ENCODE results near the gene LRCH3.
"Not testable (repeated sequence)": the region's sequence is repeated elsewhere in the genome, so short reads cannot be mapped to it uniquely, and the experiment has no call there.

Gene LRCH3

DNA sequence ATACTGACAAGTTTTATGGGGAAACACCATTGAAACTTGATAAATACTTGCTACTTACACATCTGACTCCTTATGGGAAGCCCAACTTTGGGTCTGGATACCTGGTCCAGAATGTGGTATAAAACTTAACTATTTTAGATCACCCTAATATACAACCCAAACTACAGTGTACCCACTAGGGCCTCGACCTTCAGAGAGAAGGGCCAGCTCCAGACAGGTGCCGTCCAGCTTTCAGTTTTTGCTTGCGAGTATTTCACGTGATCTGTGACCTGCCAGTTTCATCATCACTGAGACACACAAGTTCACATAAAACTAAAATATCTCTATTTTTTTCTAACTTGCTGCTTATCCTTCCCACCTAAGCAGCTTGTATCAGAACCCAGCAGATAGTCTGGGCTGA is 99.6 kb downstream of the LRCH3 start:
- Mint-ChIP-seq H3K9me3 (no peaks in the 10 kb centered on the region), H3K27me3 (ENCODE audit: low read depth) (no peaks in the 10 kb centered on the region), H3K27ac (no peak overlapping the region), H3K4me1 (ENCODE audit: low read depth) (no peaks in the 10 kb centered on the region), H3K4me3 (no peak overlapping the region), H3K36me3 (ENCODE audit: low read depth) (peaks cover 9% of the 10 kb centered on the region)
- no peak for DNase-seq (ENCODE audit: low spot score)

DNA sequence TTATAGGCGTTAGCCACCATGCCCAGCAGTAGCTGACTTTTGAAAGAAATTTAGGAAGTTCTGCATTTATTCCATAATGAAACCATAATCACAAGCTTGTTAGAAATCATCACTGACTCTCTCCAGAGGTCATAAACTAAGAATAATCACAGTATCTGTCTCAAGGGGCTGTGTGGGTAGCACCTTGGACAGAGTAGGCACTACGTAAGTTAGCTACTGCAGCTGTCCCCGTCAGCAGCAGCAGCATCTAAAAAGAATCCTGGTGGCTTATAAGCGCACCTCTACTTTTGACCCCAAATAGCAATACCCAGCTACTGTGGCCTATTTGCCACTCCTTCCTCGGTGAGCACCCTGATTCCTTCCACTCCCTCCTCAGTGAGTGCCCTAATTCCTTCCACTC is 101.1 kb downstream of the LRCH3 start:
- Mint-ChIP-seq H3K27me3 (ENCODE audit: low read depth) (no peaks in the 10 kb centered on the region), H3K4me3 (no peak overlapping the region)

GRCh38 chr3:197896421-197896820 is 105.4 kb downstream of the LRCH3 start:
- no peak for DNase-seq (ENCODE audit: low spot score)
- Mint-ChIP-seq H3K36me3 (ENCODE audit: low read depth) (no peaks in the 10 kb centered on the region), H3K4me3 (no peak overlapping the region), H3K4me1 (ENCODE audit: low read depth) (no peaks in the 10 kb centered on the region), H3K9me3 (no peaks in the 10 kb centered on the region), H3K27me3 (ENCODE audit: low read depth) (no peaks in the 10 kb centered on the region), H3K27ac (no peak overlapping the region)

More for the DNA sequence above, 101.1 kb downstream of the LRCH3 start:
- H3K36me3 Mint-ChIP-seq (ENCODE audit: low read depth): peaks cover 4% of the 10 kb centered on the region
- no peaks in the 10 kb centered on the region for H3K9me3 Mint-ChIP-seq
- no peaks in the 10 kb centered on the region for H3K4me1 Mint-ChIP-seq (ENCODE audit: low read depth)
- no peak overlapping the region for H3K27ac Mint-ChIP-seq
- DNase-seq (ENCODE audit: low spot score): no peak

DNA sequence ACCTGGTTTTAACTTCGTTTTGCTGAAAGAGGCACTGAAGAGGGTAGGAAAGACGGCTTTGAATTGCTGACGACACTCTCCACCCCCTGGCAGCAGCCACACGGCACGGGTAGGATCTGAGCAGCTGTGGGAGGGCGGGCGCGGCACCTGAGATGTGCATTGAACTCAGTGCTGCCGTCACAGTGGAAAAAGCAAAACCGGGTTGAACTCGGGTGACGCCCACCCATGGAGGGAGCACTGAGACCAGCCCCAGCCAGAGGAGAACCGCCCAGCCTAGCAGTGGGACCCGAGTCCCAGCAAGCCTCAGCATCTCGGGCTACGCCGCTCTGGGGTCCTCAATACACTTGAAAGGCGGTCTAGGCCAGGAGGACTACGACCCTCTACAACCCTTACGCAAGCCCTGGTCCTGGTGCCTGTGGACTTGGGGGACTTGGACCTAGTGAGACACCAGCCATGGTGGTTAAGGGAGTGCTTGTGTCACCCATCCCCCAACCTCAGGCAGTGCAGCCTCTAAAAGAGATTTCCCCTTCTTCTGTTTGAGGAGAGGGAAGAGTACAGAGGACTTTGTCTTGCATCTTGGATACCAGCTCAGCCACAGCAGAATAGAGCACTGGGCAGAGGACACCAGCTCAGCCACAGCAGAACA is 108.9 kb downstream of the LRCH3 start:
- H3K9me3 Mint-ChIP-seq: no peaks in the 10 kb centered on the region
- H3K4me1 Mint-ChIP-seq (ENCODE audit: low read depth): no peaks in the 10 kb centered on the region
- no peaks in the 10 kb centered on the region for H3K27me3 Mint-ChIP-seq (ENCODE audit: low read depth)
- H3K4me3 Mint-ChIP-seq: no peak overlapping the region
- no peak overlapping the region for H3K27ac Mint-ChIP-seq
- H3K36me3 Mint-ChIP-seq (ENCODE audit: low read depth): no peaks in the 10 kb centered on the region
- DNase-seq (ENCODE audit: low spot score): no peak

- Mint-ChIP-seq H3K36me3 (ENCODE audit: low read depth) (no peaks in the 10 kb centered on the region), H3K4me3 (no peak overlapping the region), H3K9me3 (no peaks in the 10 kb centered on the region), H3K4me1 (ENCODE audit: low read depth) (peaks cover 5% of the 10 kb centered on the region), H3K27me3 (ENCODE audit: low read depth) (no peaks in the 10 kb centered on the region), H3K27ac (no peak overlapping the region)
- DNase-seq (ENCODE audit: low spot score): no peak
Measured at GRCh38 chr3:197901626-197902025, 110.6 kb downstream of the LRCH3 start.

- H3K27ac Mint-ChIP-seq: no peak overlapping the region
- H3K4me3 Mint-ChIP-seq: no peak overlapping the region
- peaks cover 6% of the 10 kb centered on the region for H3K4me1 Mint-ChIP-seq (ENCODE audit: low read depth)
- H3K36me3 Mint-ChIP-seq (ENCODE audit: low read depth): no peaks in the 10 kb centered on the region
- DNase-seq (ENCODE audit: low spot score): peak; percentile 88
- H3K9me3 Mint-ChIP-seq: no peaks in the 10 kb centered on the region
- H3K27me3 Mint-ChIP-seq (ENCODE audit: low read depth): no peaks in the 10 kb centered on the region
Measured at GRCh38 chr3:197906023-197906849, 115.2 kb downstream of the LRCH3 start.

- Mint-ChIP-seq H3K36me3 (ENCODE audit: low read depth) (no peaks in the 10 kb centered on the region), H3K4me1 (ENCODE audit: low read depth) (peaks cover 6% of the 10 kb centered on the region), H3K27ac (peak overlapping the region; percentile 50), H3K27me3 (ENCODE audit: low read depth) (no peaks in the 10 kb centered on the region), H3K9me3 (no peaks in the 10 kb centered on the region), H3K4me3 (no peak overlapping the region)
- DNase-seq (ENCODE audit: low spot score): no peak
Measured at GRCh38 chr3:197906850-197907187, 115.8 kb downstream of the LRCH3 start.

DNA sequence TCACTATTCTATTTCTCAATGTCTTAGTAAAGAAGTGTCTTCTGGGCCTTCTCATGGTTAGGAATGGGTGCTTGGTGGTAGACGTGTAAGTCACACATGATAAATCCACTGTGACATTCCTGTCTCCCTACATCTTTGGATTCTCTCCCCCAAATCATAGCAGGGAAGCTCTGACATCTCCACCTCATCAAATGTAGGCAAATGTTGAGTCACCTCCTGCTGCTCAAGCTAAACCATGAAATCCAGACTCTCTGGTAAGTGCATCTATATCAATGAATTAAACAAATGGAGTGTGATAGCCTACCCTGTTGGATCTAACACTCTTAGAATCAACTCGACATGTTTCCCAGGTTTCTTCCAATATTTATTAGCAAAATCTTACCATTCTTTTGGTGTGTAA is 116.1 kb downstream of the LRCH3 start:
- Mint-ChIP-seq H3K4me3 (no peak overlapping the region), H3K9me3 (no peaks in the 10 kb centered on the region), H3K27me3 (ENCODE audit: low read depth) (no peaks in the 10 kb centered on the region), H3K4me1 (ENCODE audit: low read depth) (peaks cover 6% of the 10 kb centered on the region), H3K36me3 (ENCODE audit: low read depth) (no peaks in the 10 kb centered on the region), H3K27ac (no peak overlapping the region)
- DNase-seq (ENCODE audit: low spot score): no peak

GRCh38 chr3:197908550-197908949 is 117.5 kb downstream of the LRCH3 start:
- H3K27me3 Mint-ChIP-seq (ENCODE audit: low read depth); H3K4me1 Mint-ChIP-seq (ENCODE audit: low read depth); H3K4me3 Mint-ChIP-seq; DNase-seq (ENCODE audit: low spot score); H3K9me3 Mint-ChIP-seq; H3K27ac Mint-ChIP-seq; H3K36me3 Mint-ChIP-seq (ENCODE audit: low read depth): not testable (repeated sequence)

- no peaks in the 10 kb centered on the region for H3K9me3 Mint-ChIP-seq
- DNase-seq (ENCODE audit: low spot score): no peak
- H3K27me3 Mint-ChIP-seq (ENCODE audit: low read depth): no peaks in the 10 kb centered on the region
- H3K36me3 Mint-ChIP-seq (ENCODE audit: low read depth): no peaks in the 10 kb centered on the region
- H3K4me1 Mint-ChIP-seq (ENCODE audit: low read depth): peaks cover 6% of the 10 kb centered on the region
- no peak overlapping the region for H3K4me3 Mint-ChIP-seq
- H3K27ac Mint-ChIP-seq: no peak overlapping the region
Measured at GRCh38 chr3:197908957-197909701, 118.1 kb downstream of the LRCH3 start.

- no peak for DNase-seq (ENCODE audit: low spot score)
- Mint-ChIP-seq H3K27ac (no peak overlapping the region), H3K36me3 (ENCODE audit: low read depth) (no peaks in the 10 kb centered on the region), H3K27me3 (ENCODE audit: low read depth) (no peaks in the 10 kb centered on the region), H3K9me3 (no peaks in the 10 kb centered on the region), H3K4me1 (ENCODE audit: low read depth) (no peaks in the 10 kb centered on the region), H3K4me3 (no peak overlapping the region)
Measured at GRCh38 chr3:197912741-197913476, 121.9 kb downstream of the LRCH3 start.

DNA sequence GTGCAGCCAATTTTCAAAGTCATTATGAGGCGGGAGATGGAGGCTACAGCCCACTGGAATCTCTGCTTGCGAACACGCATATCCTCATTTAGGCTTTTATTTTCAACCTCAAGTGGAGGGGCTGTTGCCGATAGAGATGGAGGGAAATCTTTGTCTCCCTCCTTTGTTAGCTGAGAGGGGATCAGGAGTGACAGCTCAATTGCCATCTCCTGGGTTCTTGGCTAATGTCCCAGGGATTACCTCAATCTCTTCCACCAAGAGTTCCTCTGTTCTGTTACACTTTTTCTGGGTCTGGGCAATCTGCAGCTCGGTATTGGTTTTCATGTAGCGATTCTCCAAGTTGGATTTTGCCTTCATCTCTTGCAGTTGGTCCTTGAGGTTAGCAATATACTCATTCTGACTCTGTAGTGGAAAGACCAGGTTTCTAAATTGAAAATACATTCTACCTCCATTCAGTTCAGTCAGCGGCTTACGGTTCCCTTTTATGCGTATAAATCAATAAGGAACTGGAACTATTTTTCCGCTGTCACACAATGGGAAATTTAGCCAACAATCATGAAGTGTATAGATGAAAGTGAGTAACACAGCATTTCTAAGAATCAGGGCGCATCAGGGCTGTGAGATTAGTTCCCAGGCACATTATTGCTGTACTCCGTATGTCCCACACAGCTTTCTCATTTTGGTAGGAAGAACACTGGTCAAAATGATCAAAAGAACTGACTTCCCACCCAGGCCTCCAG is 122.8 kb downstream of the LRCH3 start:
- no peak for DNase-seq (ENCODE audit: low spot score)
- Mint-ChIP-seq H3K4me1 (ENCODE audit: low read depth) (no peaks in the 10 kb centered on the region), H3K36me3 (ENCODE audit: low read depth) (no peaks in the 10 kb centered on the region), H3K9me3 (no peaks in the 10 kb centered on the region), H3K27ac (no peak overlapping the region), H3K4me3 (no peak overlapping the region), H3K27me3 (ENCODE audit: low read depth) (no peaks in the 10 kb centered on the region)

DNA sequence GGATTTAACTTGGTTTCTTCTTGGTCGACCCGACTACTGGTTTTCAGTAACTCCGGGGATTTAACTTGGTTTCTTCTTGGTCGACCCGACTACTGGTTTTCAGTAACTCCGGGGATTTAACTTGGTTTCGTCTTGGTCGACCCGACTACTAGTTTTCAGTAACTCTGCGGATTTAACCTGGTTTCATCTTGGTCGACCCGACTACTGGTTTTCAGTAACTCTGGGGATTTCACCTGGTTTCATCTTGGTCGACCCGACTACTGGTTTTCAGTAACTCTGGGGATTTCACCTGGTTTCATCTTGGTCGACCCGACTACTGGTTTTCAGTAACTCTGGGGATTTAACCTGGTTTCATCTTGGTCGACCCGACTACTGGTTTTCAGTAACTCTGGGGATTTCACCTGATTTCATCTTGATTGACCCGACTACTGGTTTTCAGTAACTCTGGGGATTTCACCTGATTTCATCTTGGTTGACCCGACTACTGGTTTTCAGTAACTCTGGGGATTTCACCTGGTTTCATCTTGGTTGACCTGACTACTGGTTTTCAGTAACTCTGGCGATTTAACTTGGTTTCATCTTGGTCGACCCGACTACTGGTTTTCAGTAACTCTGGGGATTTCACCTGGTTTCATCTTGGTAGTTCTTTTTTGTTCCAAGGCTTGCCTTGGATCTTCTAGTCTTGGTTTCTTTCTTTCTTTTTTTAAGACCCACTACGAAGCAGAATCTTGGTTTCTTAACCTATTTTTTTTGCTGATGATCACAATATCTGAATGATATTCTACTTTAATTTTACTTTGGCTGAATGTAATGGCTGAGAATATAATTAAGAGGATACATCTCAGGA is 130.6 kb downstream of the LRCH3 start:
- H3K36me3 Mint-ChIP-seq (ENCODE audit: low read depth); H3K27ac Mint-ChIP-seq; H3K27me3 Mint-ChIP-seq (ENCODE audit: low read depth): not testable (repeated sequence)

More for the DNA sequence above, 130.6 kb downstream of the LRCH3 start:
- H3K4me3 Mint-ChIP-seq; H3K4me1 Mint-ChIP-seq (ENCODE audit: low read depth); H3K9me3 Mint-ChIP-seq: not testable (repeated sequence)
- peak; percentile 9 for DNase-seq (ENCODE audit: low spot score)

Data from T-helper 2 cell treated with Interferon-gamma antibody and Interleukin-4, amounts not matched to agents 5 μg/mL and 100 μg/mL, for 36 hours (primary cell).